Mesodermal cell (in vitro differentiated cells): Measurements from ENCODE around the gene RTL10.

Source experiments
- H3K27ac ChIP-seq: 2 replicates; pipeline ENCODE4 v1.7.0; 2013; ENCODE audit warnings: mild to moderate bottlenecking, low read depth, low read length, moderate library complexity; ENCODE audit not compliant: severe bottlenecking
- H3K36me3 ChIP-seq: 2 replicates; pipeline ENCODE4 v1.7.1; 2013; ENCODE audit warnings: mild to moderate bottlenecking, low read length, moderate library complexity; ENCODE audit not compliant: control insufficient read depth, insufficient read depth
- H3K4me1 ChIP-seq: one replicate; pipeline ENCODE4 v1.7.1; 2013; ENCODE audit warnings: mild to moderate bottlenecking, low read length; ENCODE audit not compliant: insufficient read depth, control insufficient read depth, poor library complexity, severe bottlenecking
- H3K4me3 ChIP-seq: 2 replicates; pipeline ENCODE4 v1.7.0; 2013; ENCODE audit warnings: low read length, control low read depth, mild to moderate bottlenecking; ENCODE audit not compliant: insufficient read depth, poor library complexity, severe bottlenecking; ENCODE audit errors: extremely low read depth
- H3K9me3 ChIP-seq: 2 replicates; pipeline ENCODE4 v1.7.1; 2013; ENCODE audit warnings: mild to moderate bottlenecking, low read length, moderate library complexity; ENCODE audit not compliant: control insufficient read depth
- WGBS, 2 experiments: methylation state at CpG; one replicate each; pipeline ENCODE4 v1.1.5; 2013; ENCODE audit warnings: missing lambda C conversion rate in 2 of 2; ENCODE audit not compliant: insufficient coverage in 2 of 2; 5-methylcytosine and 5-hydroxymethylcytosine counted together

RTL10 gene

GRCh38 chr22:19868773-19869471, 14.2 kb upstream of the RTL10 start:
- Histone ChIP-seq H3K27ac (no peak overlapping the region), H3K36me3 (no peaks in the 10 kb centered on the region), H3K4me3 (no peak overlapping the region), H3K4me1 (peaks cover 4% of the 10 kb centered on the region), H3K9me3 (no peaks in the 10 kb centered on the region)
- 84 to 85% methylated on average over 19 to 20 of the region's 23 CpGs for WGBS, 2 experiments

- H3K4me1 ChIP-seq, result peaks cover 4% of the 10 kb centered on the region
- H3K27ac ChIP-seq, result no peak overlapping the region
- WGBS, 2 experiments, result 75 to 80% methylated on average over 1 of the region's 3 CpGs
- H3K4me3 ChIP-seq, result no peak overlapping the region
- no peaks in the 10 kb centered on the region for H3K36me3 ChIP-seq
- no peaks in the 10 kb centered on the region for H3K9me3 ChIP-seq
These were observed 13.7 kb upstream of the RTL10 start for GRCh38 chr22:19868333-19868732.

GRCh38 chr22:19867617-19868016, 12.9 kb upstream of the RTL10 start:
- H3K4me3 ChIP-seq, result no peak overlapping the region
- H3K4me1 ChIP-seq, result peaks cover 4% of the 10 kb centered on the region
- no peak overlapping the region for H3K27ac ChIP-seq
- no peaks in the 10 kb centered on the region for H3K9me3 ChIP-seq
- H3K36me3 ChIP-seq, result no peaks in the 10 kb centered on the region
- WGBS, 2 experiments, result 96 to 98% methylated on average over 5 to 6 of the region's 7 CpGs

GRCh38 chr22:19866665-19867009, 12.0 kb upstream of the RTL10 start:
- Histone ChIP-seq H3K27ac (no peak overlapping the region), H3K4me3 (no peak overlapping the region), H3K4me1 (peaks cover 4% of the 10 kb centered on the region), H3K9me3 (no peaks in the 10 kb centered on the region), H3K36me3 (no peaks in the 10 kb centered on the region)
- WGBS, 2 experiments, result 100% methylated on average over 1 of the region's 3 CpGs; no CpG with 5 or more reads in 1 of the 2 experiments

GRCh38 chr22:19865141-19865829, 10.6 kb upstream of the RTL10 start:
- H3K4me1 ChIP-seq, result peaks cover 4% of the 10 kb centered on the region
- H3K4me3 ChIP-seq, result no peak overlapping the region
- no peaks in the 10 kb centered on the region for H3K36me3 ChIP-seq
- WGBS, 2 experiments, result 90 to 96% methylated on average over 8 to 9 of the region's 12 CpGs
- no peaks in the 10 kb centered on the region for H3K9me3 ChIP-seq
- no peak overlapping the region for H3K27ac ChIP-seq

- WGBS, 2 experiments, result 86 to 100% methylated on average over 1 of the region's 5 CpGs
- H3K36me3 ChIP-seq, result no peaks in the 10 kb centered on the region
- peaks cover 4% of the 10 kb centered on the region for H3K4me1 ChIP-seq
- no peak overlapping the region for H3K27ac ChIP-seq
- no peaks in the 10 kb centered on the region for H3K9me3 ChIP-seq
- H3K4me3 ChIP-seq, result no peak overlapping the region
These were observed 9.9 kb upstream of the RTL10 start for GRCh38 chr22:19864538-19865106.

- WGBS, 2 experiments, result 96 to 98% methylated on average over 3 to 5 of the region's 5 CpGs
- H3K27ac ChIP-seq, result no peak overlapping the region
- no peak overlapping the region for H3K4me3 ChIP-seq
- no peaks in the 10 kb centered on the region for H3K36me3 ChIP-seq
- H3K4me1 ChIP-seq, result peaks cover 4% of the 10 kb centered on the region
- H3K9me3 ChIP-seq, result no peaks in the 10 kb centered on the region
These were observed 8.9 kb upstream of the RTL10 start for GRCh38 chr22:19863571-19863970.

GRCh38 chr22:19862619-19863246, 8.1 kb upstream of the RTL10 start:
- no peak overlapping the region for H3K27ac ChIP-seq
- no peak overlapping the region for H3K4me3 ChIP-seq
- no peaks in the 10 kb centered on the region for H3K36me3 ChIP-seq
- 88 to 100% methylated on average over 5 to 10 of the region's 13 CpGs for WGBS, 2 experiments
- peaks cover 4% of the 10 kb centered on the region for H3K4me1 ChIP-seq
- H3K9me3 ChIP-seq, result no peaks in the 10 kb centered on the region

- H3K4me1 ChIP-seq, result peaks cover 13% of the 10 kb centered on the region
- 94 to 100% methylated on average over 5 to 6 of the region's 8 CpGs for WGBS, 2 experiments
- no peak overlapping the region for H3K27ac ChIP-seq
- no peak overlapping the region for H3K4me3 ChIP-seq
- H3K36me3 ChIP-seq, result no peaks in the 10 kb centered on the region
- H3K9me3 ChIP-seq, result no peaks in the 10 kb centered on the region
These were observed 5.3 kb upstream of the RTL10 start for GRCh38 chr22:19859861-19860510.

GRCh38 chr22:19857382-19857781, 2.7 kb upstream of the RTL10 start:
- WGBS, 2 experiments, result no CpG with 5 or more reads among the region's 3 CpGs
- no peak overlapping the region for H3K27ac ChIP-seq
- peaks cover 11% of the 10 kb centered on the region for H3K36me3 ChIP-seq
- no peak overlapping the region for H3K4me3 ChIP-seq
- H3K9me3 ChIP-seq, result no peaks in the 10 kb centered on the region
- H3K4me1 ChIP-seq, result peaks cover 23% of the 10 kb centered on the region
